Stimulated activated naive CD8-positive, alpha-beta T cell treated with anti-CD3 and anti-CD28 coated beads, Interleukin-15, amount 100 ng/mL, for 72 hours (primary cell): ENCODE data around the gene FAM163A.

Source experiments
- ATAC-seq: fragments of 150-1000 bp; cut with Tn5 transposase; 2 replicates; pipeline ENCODE4 v1.10.0; 2021; ENCODE audit warnings: mild to moderate bottlenecking, moderate library complexity
- DNase-seq, 2 donors: peaks; one replicate each; pipeline ENCODE4 v3.0.0; 2021 to 2022
- H3K27ac Mint-ChIP-seq, 2 donors: one replicate each; pipeline ENCODE4 v1.8.0; 2022; ENCODE audit warnings: mild to moderate bottlenecking in 2 of 2, mixed read lengths in 2 of 2, moderate library complexity in 2 of 2
- H3K27me3 Mint-ChIP-seq: one replicate; pipeline ENCODE4 v1.8.0; 2022; ENCODE audit warnings: mixed read lengths
- H3K4me1 Mint-ChIP-seq: one replicate; pipeline ENCODE4 v1.8.0; 2022; ENCODE audit warnings: mild to moderate bottlenecking, mixed read lengths
- H3K4me3 Mint-ChIP-seq, 2 donors: one replicate each; pipeline ENCODE4 v1.8.0; 2022; ENCODE audit warnings: mild to moderate bottlenecking in 2 of 2, mixed read lengths in 2 of 2, moderate library complexity in 1 of 2
- H3K9me3 Mint-ChIP-seq, 2 donors: one replicate each; pipeline ENCODE4 v1.8.0; 2022; ENCODE audit warnings: mixed read lengths in 2 of 2

FAM163A gene

DNA sequence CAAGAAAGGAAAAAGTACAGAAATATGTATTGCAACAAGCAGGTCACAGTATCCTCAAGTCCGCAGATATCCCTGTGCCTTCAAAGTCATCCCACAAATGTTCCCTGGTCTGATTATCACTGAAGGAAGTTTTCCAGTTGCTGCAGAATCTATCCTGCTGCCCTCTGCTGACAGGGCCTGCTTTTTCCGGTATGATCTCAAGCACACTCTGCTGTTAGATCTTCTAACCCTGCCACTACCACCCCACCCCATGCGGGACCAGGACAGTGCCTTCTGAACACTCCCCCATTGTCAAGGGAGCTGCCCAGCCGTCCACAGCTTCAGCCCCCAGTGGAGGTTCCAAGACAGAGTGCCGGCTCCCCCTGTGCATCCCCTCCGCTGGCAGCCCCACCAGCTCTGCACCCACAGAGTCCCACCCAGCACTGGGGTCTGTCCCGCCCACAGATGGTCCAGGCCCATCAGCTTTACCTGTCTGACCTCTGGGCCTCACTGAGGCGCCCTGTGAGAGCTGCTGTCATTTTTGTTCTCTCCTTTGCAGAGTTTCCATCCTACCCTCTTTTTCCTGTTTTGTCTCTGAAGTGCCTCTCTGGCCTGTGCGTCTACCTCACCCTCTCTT is 27.9 kb downstream of the FAM163A start:
- Mint-ChIP-seq H3K27me3 (peaks cover 10% of the 10 kb centered on the region), H3K4me3 (no peak overlapping the region), H3K4me1 (no peaks in the 10 kb centered on the region), H3K9me3 (no peaks in the 10 kb centered on the region), H3K27ac (no peak overlapping the region)
- ATAC-seq (no peak), DNase-seq (no peak)

- ATAC-seq (no peak), DNase-seq (no peak)
- no peaks in the 10 kb centered on the region for H3K4me1 Mint-ChIP-seq
- peaks cover 10% of the 10 kb centered on the region for H3K27me3 Mint-ChIP-seq
- H3K9me3 Mint-ChIP-seq = no peaks in the 10 kb centered on the region
- no peak overlapping the region for H3K4me3 Mint-ChIP-seq
- H3K27ac Mint-ChIP-seq = no peak overlapping the region
These were observed 30.2 kb downstream of the FAM163A start for GRCh38 chr1:179773264-179773663.

- no peak for DNase-seq
- Mint-ChIP-seq H3K27me3 (peaks cover 10% of the 10 kb centered on the region), H3K27ac (no peak overlapping the region), H3K9me3 (no peaks in the 10 kb centered on the region), H3K4me3 (no peak overlapping the region), H3K4me1 (no peaks in the 10 kb centered on the region)
- no peak for ATAC-seq
These were observed 30.9 kb downstream of the FAM163A start for GRCh38 chr1:179774000-179774399.

DNA sequence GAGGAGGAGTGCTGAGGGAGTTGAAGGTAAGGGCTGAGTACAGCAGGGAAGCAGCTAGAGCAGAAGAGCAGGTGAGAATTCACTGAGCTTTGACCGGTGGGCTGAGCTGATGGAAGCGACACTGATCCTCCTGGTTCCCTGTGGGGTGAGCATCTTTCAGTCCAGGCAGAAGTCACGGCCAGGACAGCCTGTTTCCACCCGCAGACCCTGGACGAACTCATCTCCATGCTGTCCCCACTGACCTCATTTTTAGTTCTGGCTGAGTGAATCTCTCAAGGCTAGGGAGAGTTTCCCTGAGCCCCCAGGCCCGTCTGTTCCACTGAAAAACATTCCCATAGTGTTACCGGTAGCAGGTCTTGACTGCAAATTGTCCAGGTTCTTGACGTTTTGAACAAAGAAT is 31.5 kb downstream of the FAM163A start:
- H3K4me3 Mint-ChIP-seq = no peak overlapping the region
- no peaks in the 10 kb centered on the region for H3K9me3 Mint-ChIP-seq
- no peaks in the 10 kb centered on the region for H3K4me1 Mint-ChIP-seq
- no peak overlapping the region for H3K27ac Mint-ChIP-seq
- ATAC-seq (no peak), DNase-seq (no peak)
- H3K27me3 Mint-ChIP-seq = peaks cover 10% of the 10 kb centered on the region

DNA sequence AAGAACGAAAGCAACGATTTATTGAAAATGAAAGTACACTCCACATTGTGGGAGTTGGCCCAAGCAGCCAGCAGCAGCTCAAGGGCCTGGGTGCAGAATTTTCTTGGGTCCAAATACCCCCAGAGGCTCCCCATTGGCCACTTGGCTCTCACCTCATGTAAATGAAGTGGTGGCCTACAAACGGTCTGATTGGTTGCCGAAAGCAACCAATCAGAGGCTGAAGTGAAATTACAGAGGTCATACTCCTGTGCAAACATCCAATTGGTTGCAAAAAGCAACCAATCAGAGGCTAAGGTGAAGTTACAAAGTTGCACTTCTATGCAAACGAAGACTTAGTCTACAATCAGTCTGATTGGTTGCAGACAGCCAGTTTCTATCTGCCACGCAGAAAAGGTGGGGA is 31.9 kb downstream of the FAM163A start:
- Mint-ChIP-seq H3K4me1 (no peaks in the 10 kb centered on the region), H3K27me3 (peaks cover 10% of the 10 kb centered on the region), H3K4me3 (no peak overlapping the region), H3K27ac (no peak overlapping the region), H3K9me3 (no peaks in the 10 kb centered on the region)
- DNase-seq = no peak
- ATAC-seq = no peak

DNA sequence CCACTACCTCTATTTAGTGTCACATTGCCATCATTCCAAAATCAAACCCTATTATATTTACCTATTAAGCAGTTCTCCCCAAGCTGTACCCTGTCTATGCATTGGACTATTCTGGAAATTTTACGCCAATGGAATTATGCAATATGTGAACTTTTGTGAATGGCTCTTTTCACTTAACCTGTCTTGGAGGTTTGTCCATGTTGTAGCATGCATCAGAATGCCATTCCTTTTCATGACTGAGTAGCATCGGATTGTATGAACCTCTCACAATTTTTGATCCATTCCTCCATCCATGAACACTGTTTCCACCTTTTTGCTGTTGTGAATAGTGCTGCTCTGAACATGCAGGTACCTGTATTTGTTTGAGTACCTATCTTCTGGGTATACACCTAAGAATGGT is 33.7 kb downstream of the FAM163A start:
- Mint-ChIP-seq H3K27ac (no peak overlapping the region), H3K27me3 (peaks cover 1% of the 10 kb centered on the region), H3K4me1 (no peaks in the 10 kb centered on the region), H3K9me3 (no peaks in the 10 kb centered on the region), H3K4me3 (no peak overlapping the region)
- DNase-seq (no peak), ATAC-seq (no peak)

- no peak for ATAC-seq
- Mint-ChIP-seq H3K9me3 (no peaks in the 10 kb centered on the region), H3K4me3 (no peak overlapping the region), H3K27ac (no peak overlapping the region), H3K27me3 (no peaks in the 10 kb centered on the region), H3K4me1 (no peaks in the 10 kb centered on the region)
- no peak for DNase-seq
These were observed 34.6 kb downstream of the FAM163A start for GRCh38 chr1:179777731-179778130.

DNA sequence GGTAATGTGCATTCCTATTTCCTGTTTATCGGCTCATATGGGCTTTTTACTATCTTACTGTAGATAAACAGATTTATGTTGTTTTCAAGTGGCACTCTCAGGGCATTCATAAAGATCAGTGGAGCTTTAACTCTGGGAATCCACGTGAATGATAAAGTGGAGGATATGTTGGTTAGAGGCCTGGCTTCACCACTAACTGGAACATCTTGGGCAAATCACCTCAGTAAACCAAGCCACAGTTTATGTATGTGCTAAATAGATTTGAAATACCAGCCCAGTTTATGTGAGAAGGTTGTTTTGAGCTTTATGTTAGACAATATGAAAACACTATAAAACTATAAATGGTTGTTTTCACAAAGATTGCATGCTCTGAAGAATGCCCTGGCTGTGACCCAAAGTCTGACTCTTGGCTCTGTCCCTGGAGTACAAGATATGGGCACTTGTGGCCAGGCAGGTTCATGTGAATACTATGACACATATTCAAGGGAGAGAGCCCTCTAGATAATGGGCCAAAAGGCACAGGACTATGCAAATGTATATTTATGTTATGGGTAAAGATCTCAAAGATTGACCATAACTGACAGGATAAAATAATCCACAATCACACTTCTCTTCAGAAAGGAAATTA is 36.7 kb downstream of the FAM163A start:
- no peaks in the 10 kb centered on the region for H3K27me3 Mint-ChIP-seq
- H3K27ac Mint-ChIP-seq = no peak overlapping the region
- ATAC-seq = no peak
- no peaks in the 10 kb centered on the region for H3K9me3 Mint-ChIP-seq
- H3K4me1 Mint-ChIP-seq = no peaks in the 10 kb centered on the region
- H3K4me3 Mint-ChIP-seq = no peak overlapping the region
- DNase-seq = no peak

DNA sequence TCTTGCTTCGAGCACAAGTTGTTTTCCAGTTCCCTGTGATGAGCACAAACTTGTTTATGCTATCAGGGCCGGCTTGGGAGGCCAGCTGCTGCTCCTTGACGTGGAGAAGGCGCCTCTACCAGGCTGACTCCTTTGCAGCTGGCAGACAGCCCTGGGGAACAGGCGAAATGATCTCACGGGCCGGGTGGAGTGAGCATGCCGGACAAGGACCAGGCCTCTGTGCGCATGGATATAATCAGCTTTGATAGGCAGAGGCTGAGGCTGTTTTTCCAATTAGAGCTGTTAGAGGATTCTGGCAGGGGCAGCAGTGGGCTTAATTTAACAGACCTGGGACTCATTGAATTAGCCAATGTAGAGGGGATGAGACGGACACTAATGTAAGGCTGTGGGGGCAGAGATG is 38.9 kb downstream of the FAM163A start:
- Mint-ChIP-seq H3K27me3 (no peaks in the 10 kb centered on the region), H3K4me1 (no peaks in the 10 kb centered on the region), H3K27ac (no peak overlapping the region), H3K4me3 (no peak overlapping the region), H3K9me3 (no peaks in the 10 kb centered on the region)
- ATAC-seq (no peak), DNase-seq (no peak)

GRCh38 chr1:179785031-179785431 is 41.9 kb downstream of the FAM163A start:
- Mint-ChIP-seq H3K27me3 (no peaks in the 10 kb centered on the region), H3K27ac (peak overlapping the region in 1 of 2 donors; percentile 6), H3K9me3 (no peaks in the 10 kb centered on the region), H3K4me3 (no peak overlapping the region), H3K4me1 (no peaks in the 10 kb centered on the region)
- DNase-seq = no peak
- no peak for ATAC-seq

DNA sequence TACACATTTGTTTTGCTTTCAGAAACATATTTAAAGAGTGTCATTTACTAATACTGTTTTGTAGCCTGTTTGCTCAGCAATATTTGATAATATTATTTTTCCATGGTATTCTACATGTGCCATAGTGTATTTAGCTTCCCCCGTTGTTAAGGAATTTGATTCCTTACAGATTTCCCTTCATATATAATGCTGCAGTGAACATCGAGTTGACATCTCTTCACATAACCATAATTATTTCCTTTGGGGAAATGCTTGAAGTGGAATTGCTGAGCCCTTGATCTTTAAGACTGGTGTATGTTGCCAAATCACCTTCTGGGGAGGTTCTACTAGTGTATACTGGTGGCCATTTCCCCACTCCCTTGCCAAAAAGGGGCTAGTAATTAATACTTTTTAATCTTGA is 42.6 kb downstream of the FAM163A start:
- no peaks in the 10 kb centered on the region for H3K4me1 Mint-ChIP-seq
- no peaks in the 10 kb centered on the region for H3K9me3 Mint-ChIP-seq
- H3K27me3 Mint-ChIP-seq = no peaks in the 10 kb centered on the region
- no peak overlapping the region for H3K4me3 Mint-ChIP-seq
- ATAC-seq (no peak), DNase-seq (no peak)
- no peak overlapping the region for H3K27ac Mint-ChIP-seq

GRCh38 chr1:179786815-179787685 is 44.0 kb downstream of the FAM163A start:
- peak overlapping the region in 1 of 2 donors; percentile 57 for H3K27ac Mint-ChIP-seq
- no peaks in the 10 kb centered on the region for H3K9me3 Mint-ChIP-seq
- no peak overlapping the region for H3K4me3 Mint-ChIP-seq
- ATAC-seq (no peak), DNase-seq (no peak)
- no peaks in the 10 kb centered on the region for H3K27me3 Mint-ChIP-seq
- H3K4me1 Mint-ChIP-seq = no peaks in the 10 kb centered on the region

DNA sequence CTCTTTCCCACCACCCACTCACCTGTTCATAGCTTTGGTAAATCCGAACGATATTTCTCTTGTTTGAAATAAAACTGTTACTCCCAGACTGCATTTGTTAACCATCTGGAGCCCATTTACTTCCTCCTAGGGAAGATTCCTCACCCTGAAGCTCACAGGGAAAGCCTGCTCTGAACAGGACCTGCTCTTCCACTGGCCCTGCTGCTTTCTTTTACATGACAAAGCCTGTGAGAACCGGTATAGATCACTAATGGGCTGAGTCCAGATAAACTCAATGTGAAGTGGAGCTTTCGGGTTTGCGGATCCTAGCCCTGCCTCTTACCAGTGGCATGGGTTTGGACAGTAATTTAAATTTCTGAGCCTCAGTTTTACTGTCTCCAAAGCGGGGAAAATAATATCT is 45.2 kb downstream of the FAM163A start:
- no peaks in the 10 kb centered on the region for H3K4me1 Mint-ChIP-seq
- H3K9me3 Mint-ChIP-seq = no peaks in the 10 kb centered on the region
- no peaks in the 10 kb centered on the region for H3K27me3 Mint-ChIP-seq
- DNase-seq = no peak
- no peak overlapping the region for H3K27ac Mint-ChIP-seq
- no peak overlapping the region for H3K4me3 Mint-ChIP-seq
- ATAC-seq = no peak

DNA sequence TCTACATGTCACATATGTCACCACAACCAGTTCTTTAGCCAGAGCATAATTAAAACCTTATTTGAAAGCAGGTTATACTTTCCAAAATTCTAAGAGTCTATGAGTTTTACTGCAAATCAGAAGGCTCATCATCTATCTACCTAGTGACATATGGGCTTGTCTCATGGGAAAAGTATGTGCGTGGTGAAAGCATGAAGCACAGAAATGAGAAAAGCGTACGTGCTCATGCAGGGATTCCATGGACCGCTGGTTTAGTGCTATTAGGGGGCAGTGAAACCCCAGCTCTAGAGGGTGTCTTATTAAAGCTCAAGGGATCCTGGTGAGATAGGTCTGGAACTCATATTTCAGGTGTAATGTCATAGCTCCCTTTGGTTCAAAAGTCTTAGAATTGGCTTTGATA is 50.2 kb downstream of the FAM163A start:
- H3K27ac Mint-ChIP-seq = no peak overlapping the region
- no peaks in the 10 kb centered on the region for H3K9me3 Mint-ChIP-seq
- H3K4me3 Mint-ChIP-seq = no peak overlapping the region
- H3K4me1 Mint-ChIP-seq = no peaks in the 10 kb centered on the region
- ATAC-seq = no peak
- DNase-seq = no peak
- no peaks in the 10 kb centered on the region for H3K27me3 Mint-ChIP-seq

- H3K9me3 Mint-ChIP-seq = no peaks in the 10 kb centered on the region
- DNase-seq (no peak), ATAC-seq (no peak)
- peaks cover 7% of the 10 kb centered on the region for H3K27me3 Mint-ChIP-seq
- no peak overlapping the region for H3K4me3 Mint-ChIP-seq
- H3K27ac Mint-ChIP-seq = no peak overlapping the region
- no peaks in the 10 kb centered on the region for H3K4me1 Mint-ChIP-seq
These were observed 51.1 kb downstream of the FAM163A start for GRCh38 chr1:179794146-179794545.

DNA sequence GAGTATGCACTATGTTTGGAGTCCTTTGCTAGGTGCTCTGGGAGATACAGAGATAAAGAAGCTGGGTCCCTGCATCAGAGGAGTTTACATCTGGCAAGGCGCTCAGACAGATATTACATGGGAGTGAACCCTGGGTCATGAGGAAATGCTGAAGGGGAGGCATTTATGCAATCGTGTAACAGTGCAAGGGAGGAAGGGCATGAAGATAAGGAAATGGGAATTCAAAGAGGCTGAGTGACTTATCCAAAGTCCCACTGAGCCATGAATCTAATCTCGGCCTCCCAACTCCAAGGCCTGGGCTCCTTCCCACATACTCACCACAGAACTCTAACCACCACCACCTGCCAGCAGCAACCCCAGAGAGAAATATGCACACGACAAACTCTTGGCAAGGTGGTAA is 51.6 kb downstream of the FAM163A start:
- no peak for DNase-seq
- Mint-ChIP-seq H3K4me1 (no peaks in the 10 kb centered on the region), H3K27me3 (peaks cover 8% of the 10 kb centered on the region), H3K27ac (peak overlapping the region in 1 of 2 donors; percentile 35), H3K9me3 (no peaks in the 10 kb centered on the region), H3K4me3 (no peak overlapping the region)
- no peak for ATAC-seq
